HepG2 (cell line): ENCODE results near the gene RMRP.

Experiments
- ARID2 ChIP-seq: sonication (generic); formaldehyde crosslinking; IDR thresholded peaks from 2 replicates; pipeline ENCODE4 v1.8.1; 2022; ENCODE audit warnings: mild to moderate bottlenecking, missing genetic modification reagents, borderline replicate concordance
- HDAC2 ChIP-seq: sonication (generic); formaldehyde crosslinking; IDR thresholded peaks from 2 replicates; pipeline ENCODE4 v1.4.0; 2020; ENCODE audit warnings: missing genetic modification reagents

DNA sequence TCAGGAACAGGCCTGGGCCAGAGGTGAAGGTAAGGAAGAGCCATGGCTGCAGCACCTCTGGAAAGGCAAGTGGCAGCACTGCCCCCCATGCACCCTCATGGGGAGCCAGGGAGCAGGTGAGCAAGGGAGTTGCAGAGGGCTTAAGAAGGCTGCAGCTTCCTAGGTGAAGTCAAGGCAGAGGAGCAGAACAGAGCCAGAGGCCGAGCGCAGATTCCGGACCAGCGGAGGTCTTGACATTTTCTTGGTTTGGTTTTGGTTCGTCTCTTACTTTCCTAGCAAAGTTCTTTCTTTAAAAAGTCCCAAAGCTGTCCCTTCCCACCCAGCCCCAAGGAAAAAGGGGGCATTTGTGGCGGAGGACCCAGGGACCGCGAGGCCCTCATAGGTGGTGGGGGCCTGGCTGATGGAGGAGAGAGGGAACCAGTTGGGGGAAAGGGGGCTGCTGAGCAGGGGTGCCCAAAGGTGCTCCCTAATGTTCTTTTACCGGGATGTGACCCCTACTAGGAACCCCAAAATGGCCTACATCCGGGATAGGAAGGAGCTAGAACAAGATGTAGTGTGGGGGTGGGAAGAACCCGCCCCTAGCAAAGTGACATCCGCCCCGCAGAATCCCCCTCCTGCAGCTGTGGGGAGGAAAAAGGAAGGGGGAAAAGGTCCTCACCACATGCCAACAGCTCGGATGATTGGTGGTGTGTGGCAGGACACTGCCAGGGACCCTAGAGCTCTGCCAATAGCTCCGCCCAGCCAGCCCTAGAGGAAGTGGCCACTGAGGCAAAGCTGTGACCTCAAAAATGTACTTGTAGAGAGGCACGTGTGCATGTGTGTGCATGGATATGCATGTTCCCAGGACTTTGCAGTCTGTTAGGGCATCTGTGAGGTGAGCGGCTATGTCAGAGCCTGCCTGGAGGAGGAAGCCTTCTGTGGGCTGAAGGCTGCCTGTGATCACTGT, 38.7 kb downstream of the RMRP start:
- TF ChIP-seq ARID2 (CRISPR knock-in tag) (no peak), HDAC2 (CRISPR knock-in tag) (no peak)
